ENCODE measurements around the gene PGA5.
"Not testable (repeated sequence)": the region's sequence is repeated elsewhere in the genome, so short reads cannot be mapped to it uniquely, and the experiment has no call there.

DNA sequence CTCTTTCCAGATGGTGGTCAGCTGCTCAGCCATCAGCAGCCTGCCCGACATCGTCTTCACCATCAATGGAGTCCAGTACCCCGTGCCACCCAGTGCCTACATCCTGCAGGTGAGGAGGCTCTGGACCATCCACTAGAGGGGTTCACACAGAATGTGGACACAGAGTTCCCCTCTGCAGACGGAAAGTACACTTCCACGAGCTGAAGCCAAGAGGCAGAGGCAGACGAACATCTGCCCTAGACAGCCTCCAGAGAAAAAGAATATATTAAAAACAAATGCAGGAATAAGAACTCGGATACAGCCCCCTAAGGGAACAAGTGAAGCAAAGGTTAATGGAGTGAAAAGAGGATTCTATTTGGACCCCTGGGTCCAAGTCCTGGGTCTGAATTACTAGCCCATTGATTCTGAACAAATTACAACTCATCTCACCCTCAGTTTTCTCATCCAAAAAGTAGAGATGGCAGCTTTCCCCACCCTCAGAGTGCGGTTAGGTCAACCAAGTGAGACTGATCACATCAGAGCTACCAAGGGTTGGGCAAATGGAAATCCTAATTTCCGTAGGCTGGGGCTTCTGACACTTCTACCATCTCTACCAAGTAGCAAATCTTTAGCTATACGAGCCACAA is 29.5 kb upstream of the PGA5 start:
- TF ChIP-seq POLR2AphosphoS5 (IDR thresholded peaks at IDR 0.05), result peak in 2 of 3 donors; percentile 50 to 72
- TF ChIP-seq, protein P1, sequence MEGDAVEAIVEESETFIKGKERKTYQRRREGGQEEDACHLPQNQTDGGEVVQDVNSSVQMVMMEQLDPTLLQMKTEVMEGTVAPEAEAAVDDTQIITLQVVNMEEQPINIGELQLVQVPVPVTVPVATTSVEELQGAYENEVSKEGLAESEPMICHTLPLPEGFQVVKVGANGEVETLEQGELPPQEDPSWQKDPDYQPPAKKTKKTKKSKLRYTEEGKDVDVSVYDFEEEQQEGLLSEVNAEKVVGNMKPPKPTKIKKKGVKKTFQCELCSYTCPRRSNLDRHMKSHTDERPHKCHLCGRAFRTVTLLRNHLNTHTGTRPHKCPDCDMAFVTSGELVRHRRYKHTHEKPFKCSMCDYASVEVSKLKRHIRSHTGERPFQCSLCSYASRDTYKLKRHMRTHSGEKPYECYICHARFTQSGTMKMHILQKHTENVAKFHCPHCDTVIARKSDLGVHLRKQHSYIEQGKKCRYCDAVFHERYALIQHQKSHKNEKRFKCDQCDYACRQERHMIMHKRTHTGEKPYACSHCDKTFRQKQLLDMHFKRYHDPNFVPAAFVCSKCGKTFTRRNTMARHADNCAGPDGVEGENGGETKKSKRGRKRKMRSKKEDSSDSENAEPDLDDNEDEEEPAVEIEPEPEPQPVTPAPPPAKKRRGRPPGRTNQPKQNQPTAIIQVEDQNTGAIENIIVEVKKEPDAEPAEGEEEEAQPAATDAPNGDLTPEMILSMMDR (IDR thresholded peaks at IDR 0.05), result not testable (repeated sequence)
- TF ChIP-seq POLR2A, EP300 (IDR thresholded peaks at IDR 0.05): not testable (repeated sequence)

Measured in stomach (tissue), 4 donors.